GM21381 (cell line): Measurements from ENCODE around the gene PROS1.

ENCODE experiments used
- ATAC-seq: cut with Tn5 transposase; IDR thresholded peaks from one replicate; pipeline ENCODE4 v1.9.1; 2021; ENCODE audit warnings: mild to moderate bottlenecking, moderate library complexity; ENCODE audit not compliant: unreplicated experiment

PROS1 gene

DNA sequence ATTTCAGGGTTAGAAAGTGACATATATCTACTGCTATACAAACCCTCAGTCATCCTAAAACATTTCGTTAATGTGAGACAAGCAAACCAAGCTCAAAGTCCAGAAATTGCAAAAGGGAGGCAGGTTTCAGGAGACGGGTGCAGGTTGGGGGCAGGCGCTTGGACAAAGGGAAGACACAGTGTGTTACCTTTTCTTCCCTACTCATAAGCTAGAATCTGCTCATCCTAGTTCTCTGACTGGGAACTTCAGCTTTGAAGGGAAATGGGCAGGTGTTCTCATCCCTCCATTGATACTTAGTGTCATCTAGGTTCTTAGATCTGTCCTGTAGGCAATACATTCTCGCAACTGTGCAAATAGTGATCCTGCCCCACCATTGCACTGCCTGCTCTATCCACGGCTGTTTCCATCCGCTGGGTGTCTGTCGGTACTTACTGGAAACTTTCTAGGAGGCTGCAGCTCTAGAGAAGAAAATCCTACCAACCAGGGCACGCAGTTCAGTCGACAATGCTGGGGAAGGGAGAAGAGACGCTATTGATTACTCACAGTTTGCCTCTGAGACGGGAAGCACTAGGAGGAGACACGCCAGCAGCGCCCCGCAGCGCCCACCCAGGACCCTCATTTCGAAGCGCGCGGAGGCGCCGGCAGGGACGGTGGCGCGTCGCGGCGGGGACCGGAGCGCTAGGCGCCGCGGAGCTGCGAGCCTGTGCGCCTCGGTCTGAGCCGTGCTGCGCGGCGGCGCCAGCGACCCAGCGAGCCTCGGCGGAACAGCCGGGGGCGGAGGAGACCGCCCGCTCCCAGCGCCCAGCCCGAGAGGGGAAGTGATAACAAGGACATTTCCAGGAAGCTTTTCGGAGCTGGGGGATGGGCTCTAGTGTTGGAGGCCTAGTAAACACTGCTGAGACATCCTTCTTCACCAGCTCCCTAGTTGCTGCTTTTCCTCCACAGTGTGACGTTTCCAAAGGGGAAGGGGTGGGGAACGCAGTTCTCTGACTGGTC is at the start of gene PROS1:
TSS of gene PROS1 (minus strand) at position 766 of the 996 bp plus-strand sequence. CDS start at position 619, 147 bp downstream.
- ATAC-seq: peak; percentile 84

DNA sequence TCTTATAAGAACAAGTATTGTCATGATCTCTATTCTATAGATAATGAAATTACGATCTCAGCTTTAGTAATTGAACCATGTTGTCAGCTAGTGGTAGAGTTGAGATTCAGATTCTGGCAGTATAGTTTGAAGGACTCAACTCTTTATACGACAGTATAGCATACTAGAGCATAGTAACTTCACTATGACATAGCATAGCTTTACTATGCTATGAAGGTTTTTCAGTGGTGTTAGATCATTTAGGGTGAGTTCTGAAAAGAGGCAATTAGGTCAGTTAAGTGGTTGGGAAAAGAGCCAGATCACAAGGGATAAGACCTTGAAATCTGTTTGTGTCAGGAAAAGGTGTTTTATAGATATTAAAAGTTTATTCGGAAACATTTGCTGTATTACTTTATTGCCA is 46.6 kb upstream of the PROS1 start:
- ATAC-seq: no peak

DNA sequence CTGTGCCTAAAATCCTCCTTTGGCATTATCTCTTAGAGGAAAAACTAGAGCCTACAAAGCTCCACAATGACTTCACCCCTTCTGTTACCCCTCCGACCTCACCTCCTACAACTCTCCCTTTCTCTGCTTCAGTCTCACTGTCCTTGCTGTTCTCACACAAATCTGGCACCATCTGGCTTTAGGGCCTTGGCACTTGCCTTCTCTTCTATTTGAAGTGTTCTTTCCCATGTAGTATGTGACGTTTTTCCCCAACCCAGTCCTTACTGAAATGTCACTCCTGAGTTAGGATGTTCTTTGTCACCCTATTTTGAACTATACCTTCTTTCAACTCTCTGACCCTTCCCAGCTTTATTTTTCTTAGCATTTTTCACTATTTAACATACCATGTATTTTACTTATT is 46.0 kb upstream of the PROS1 start:
- ATAC-seq: no peak

GRCh38 chr3:94015025-94015424 is 41.3 kb upstream of the PROS1 start:
- no peak for ATAC-seq

GRCh38 chr3:94012185-94012584 is 38.5 kb upstream of the PROS1 start:
- ATAC-seq: no peak

- ATAC-seq: no peak
Observed at GRCh38 chr3:94011233-94011711, 37.6 kb upstream of the PROS1 start.

DNA sequence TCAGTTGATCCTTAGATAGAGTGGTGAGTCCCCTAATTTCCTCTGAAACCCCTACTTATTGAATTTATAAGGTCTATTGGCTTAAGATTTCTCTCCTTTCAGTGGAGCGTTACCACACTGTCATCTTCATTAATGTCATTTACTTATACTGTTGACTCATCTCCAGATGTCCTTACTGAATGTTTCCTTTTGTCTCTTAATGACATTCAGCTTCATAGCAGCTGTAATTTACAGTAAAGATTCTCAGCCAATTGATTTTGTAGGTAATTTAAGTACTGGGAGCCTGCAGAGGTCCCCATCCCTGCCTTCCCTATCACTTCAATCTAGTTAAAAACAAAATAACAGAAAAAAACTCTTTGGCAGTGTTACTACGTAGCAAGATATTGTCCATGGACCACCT is 35.9 kb upstream of the PROS1 start:
- ATAC-seq: no peak

DNA sequence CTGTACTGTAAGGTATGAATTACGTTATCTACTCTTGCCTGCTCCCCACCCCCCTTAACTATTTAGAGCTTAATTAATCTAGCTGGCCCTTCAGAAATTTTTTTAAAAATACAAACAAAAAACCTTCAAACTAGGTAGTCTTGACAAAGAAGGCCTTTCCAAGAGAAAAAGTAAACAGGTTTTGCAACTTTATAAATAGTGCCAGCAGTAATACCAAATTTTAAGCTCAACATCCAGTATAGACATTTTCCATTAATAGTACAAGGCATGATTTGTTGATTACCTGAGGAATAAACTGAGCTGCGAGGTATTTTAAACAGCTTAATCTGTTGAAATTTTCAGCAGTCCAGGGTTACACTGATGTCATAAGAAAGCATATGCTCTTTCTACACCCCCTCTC is 34.6 kb upstream of the PROS1 start:
- no peak for ATAC-seq

DNA sequence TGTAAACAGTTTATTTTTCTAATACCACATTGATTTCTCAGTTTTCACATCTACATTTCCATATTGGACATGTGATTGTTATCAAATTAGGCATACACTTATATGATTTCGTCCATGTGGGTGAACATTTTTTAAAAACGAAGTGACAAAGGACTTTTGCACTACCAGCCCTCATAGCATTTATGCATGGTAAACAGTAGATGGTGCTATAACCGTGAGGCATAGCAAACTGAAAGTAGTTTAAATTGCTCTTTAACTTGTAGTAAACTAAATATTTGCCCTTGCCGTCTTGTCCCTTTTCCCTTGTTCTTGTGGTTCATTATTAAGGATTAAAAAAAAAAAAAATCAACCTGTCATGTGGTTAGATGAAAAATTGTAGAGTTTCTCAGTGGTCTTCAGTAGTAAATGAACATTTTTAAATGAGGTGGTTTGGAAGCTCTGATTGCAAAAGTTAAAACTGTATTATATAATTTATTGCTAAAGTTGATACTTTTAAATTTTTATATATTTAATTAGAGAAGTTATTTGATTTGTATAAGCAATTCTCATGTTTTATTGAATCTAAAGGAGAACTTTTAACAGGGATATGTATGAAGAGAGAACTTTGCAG is 30.7 kb upstream of the PROS1 start:
- ATAC-seq: peak; percentile 94

DNA sequence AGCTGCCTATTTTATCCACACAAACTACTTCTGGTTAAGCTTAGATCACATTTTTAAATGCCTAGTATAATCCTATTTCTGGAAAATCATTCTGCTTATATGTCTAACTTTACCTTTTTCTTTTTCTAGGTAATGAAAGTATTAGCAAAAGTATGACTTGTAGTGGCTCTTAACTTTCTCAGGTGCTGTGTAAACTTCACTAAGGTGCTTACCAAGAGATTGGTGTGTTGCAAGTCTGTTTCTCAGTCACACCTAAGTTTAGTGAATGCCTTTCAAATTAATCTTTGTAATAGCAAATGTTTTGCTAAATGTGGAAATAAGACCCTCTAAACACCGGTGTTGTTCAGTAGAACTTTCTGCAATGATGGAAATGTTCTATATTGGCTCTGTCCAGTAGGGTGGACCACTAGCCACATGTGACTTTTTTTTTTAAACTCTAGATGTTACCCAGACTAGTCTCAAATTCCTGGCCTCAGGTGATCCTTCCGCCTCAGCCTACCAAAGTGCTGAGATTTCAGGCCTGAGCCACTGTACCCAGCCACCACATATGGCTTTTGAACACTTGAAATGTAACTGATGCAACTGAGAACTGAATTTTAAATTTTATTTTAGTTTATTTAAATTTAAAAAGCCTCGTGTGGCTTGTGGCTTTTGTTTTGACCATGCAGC is 28.3 kb upstream of the PROS1 start:
- no peak for ATAC-seq

GRCh38 chr3:94001191-94001590 is 27.5 kb upstream of the PROS1 start:
- ATAC-seq: no peak

DNA sequence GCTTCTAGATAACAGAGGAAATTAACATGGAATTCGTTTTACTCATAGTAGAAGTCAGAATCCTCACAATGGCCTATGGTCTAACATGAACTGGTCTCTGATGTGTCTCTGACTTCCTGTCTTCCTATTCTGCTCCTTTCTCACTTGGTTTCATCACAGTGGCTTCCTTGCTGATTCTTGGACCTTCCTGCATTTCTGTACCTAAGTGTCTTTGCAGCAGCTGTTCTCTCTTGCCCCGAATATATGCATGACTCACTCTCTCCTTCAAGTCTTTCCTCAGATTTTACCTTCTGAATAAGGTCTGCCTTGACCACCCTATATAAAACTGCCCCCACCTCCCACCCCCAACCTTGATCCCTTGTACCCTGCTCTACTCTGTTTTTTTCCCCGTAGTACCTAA is 20.4 kb upstream of the PROS1 start:
- ATAC-seq: no peak

GRCh38 chr3:93992207-93992606 is 18.5 kb upstream of the PROS1 start:
- ATAC-seq: no peak

DNA sequence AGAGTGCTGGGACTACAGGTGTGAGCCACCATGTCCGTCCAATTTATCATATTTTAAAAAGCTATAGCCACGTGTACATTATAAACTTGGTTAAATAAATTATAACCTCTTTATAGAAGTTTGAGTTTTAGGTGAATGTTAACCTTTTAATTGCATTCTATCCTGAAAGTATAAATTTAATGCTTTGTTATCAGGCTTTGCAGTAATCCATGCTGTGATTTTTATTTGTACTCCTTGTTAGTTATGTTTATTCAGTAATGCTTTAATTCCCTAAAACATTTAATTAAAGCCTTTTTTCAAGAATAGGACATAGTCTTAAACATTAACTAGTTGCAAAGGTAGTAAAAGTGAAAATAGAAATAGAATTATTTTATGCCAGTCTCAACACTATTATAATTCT is 17.9 kb upstream of the PROS1 start:
- no peak for ATAC-seq

DNA sequence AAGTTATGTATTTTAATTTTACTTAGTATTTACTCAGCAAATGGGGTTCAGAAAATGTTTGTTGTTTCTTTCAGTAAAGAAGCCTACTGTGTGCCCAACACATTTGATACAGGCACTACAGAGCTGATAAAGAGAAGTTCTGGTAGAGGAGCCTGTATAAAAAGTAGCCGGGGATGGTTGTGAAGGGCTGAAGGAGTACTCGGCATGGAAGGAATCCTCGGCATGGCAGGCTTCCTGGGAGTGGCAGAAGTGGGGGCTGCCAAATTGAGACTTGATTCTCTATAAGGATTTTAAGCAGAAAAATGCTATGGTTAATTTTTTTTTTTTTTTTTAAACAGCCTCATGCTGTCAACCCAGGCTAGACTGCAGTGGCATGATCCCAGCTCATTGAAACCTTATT is 15.5 kb upstream of the PROS1 start:
- ATAC-seq: no peak

- no peak for ATAC-seq
Observed at GRCh38 chr3:93988764-93989163, 15.1 kb upstream of the PROS1 start.

- no peak for ATAC-seq
Observed at GRCh38 chr3:93988283-93988682, 14.6 kb upstream of the PROS1 start.

DNA sequence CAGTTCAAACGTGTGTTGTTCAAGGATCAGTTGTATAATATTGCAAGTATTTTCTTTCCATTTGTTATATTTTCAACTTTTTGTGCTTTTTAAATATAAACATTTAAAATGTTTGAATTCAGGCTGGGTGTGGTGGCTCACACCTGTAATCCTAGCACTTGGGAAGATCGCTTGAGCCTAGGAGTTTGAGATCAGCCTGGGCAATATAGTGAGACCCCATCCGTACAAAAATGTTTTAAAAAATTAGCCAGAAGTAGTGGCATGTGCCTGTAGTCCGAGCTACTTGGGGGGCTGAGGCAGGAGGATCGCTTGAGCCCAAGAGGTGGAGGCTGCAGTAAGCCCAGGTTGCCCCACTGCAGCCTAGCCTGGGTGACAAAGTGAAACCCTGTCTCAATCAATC is 10.9 kb upstream of the PROS1 start:
- ATAC-seq: no peak

GRCh38 chr3:93983408-93983807 is 9.7 kb upstream of the PROS1 start:
- ATAC-seq: no peak

GRCh38 chr3:93981649-93982048 is 8.0 kb upstream of the PROS1 start:
- ATAC-seq: no peak

DNA sequence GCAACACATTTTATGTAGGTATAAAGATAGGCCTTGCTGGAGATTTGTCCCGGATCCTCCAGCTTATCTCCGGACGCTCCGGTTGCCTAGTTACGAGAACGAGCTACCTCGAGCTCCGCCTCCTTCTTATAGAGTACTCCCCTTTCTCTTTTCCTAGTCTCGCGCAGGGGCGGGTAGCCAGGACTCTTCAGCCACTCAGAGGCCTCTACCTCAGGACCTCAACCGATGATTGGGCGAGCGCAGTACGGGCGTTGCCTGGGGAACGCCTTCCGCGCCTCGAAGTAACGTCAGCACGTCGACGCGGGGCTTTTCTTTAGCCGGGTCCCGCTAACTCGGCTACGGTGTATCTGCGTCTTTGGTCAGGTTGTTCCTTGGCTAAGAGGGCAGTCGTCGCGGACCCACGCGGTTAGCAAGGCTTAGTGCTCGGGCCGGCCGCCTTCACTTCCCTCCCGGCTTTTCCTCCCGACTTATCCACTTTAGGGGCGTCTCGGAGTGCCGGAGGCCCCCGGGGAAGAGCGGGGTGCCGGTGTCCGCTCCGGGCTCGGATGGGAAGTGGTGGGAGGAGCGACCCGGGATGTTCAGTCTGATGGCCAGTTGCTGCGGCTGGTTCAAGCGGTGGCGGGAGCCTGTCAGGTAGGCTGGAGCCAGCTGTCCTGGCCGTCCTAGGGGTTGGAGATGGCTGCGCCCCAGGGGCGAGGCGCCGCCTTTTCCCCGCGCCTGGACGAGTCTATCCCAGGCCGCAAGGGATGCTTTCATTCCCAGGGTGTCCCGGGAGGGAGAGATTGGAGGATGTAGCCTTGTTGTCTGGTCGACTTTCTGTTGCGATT is 6.4 kb upstream of the PROS1 start, which contains the start of gene ARL13B:
TSS of gene ARL13B (plus strand) at position 306 of the 827 bp plus-strand sequence. CDS start at position 575, 269 bp downstream.
- ATAC-seq: peak; percentile 100
